ENCODE measurements around the gene SLC30A4.

DNA sequence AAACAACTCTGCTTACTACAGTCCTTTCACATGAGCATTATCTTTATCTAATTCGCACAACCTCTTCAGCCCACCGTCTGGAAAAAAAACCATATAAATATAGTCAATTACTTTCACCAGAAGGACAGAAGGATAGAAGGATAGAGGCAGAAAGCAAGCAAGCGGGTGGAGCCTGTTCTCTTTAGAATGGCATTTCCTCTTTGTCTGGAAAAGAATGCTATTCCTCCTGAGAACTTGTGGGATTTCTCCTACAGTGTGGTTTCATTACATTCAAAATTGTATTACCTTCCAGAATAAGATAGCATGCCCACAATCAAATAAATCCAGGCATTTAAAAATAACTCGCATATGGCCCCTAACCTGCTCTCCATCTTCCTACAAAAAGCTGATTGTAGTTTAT is 23.1 kb downstream of the SLC30A4 start:
- TF ChIP-seq POLR2A (IDR thresholded peaks at IDR 0.05) = no peak
- TF ChIP-seq, protein P1, sequence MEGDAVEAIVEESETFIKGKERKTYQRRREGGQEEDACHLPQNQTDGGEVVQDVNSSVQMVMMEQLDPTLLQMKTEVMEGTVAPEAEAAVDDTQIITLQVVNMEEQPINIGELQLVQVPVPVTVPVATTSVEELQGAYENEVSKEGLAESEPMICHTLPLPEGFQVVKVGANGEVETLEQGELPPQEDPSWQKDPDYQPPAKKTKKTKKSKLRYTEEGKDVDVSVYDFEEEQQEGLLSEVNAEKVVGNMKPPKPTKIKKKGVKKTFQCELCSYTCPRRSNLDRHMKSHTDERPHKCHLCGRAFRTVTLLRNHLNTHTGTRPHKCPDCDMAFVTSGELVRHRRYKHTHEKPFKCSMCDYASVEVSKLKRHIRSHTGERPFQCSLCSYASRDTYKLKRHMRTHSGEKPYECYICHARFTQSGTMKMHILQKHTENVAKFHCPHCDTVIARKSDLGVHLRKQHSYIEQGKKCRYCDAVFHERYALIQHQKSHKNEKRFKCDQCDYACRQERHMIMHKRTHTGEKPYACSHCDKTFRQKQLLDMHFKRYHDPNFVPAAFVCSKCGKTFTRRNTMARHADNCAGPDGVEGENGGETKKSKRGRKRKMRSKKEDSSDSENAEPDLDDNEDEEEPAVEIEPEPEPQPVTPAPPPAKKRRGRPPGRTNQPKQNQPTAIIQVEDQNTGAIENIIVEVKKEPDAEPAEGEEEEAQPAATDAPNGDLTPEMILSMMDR (IDR thresholded peaks at IDR 0.05) = no peak

Measured in transverse colon (tissue), 3 donors.